Fibroblast of upper back skin (primary cell): ENCODE results near the gene GSE1.

Experiments
- DNase-seq: peaks from one replicate; pipeline ENCODE4 v3.0.0-alpha.2; 2013

The GSE1 gene

DNA sequence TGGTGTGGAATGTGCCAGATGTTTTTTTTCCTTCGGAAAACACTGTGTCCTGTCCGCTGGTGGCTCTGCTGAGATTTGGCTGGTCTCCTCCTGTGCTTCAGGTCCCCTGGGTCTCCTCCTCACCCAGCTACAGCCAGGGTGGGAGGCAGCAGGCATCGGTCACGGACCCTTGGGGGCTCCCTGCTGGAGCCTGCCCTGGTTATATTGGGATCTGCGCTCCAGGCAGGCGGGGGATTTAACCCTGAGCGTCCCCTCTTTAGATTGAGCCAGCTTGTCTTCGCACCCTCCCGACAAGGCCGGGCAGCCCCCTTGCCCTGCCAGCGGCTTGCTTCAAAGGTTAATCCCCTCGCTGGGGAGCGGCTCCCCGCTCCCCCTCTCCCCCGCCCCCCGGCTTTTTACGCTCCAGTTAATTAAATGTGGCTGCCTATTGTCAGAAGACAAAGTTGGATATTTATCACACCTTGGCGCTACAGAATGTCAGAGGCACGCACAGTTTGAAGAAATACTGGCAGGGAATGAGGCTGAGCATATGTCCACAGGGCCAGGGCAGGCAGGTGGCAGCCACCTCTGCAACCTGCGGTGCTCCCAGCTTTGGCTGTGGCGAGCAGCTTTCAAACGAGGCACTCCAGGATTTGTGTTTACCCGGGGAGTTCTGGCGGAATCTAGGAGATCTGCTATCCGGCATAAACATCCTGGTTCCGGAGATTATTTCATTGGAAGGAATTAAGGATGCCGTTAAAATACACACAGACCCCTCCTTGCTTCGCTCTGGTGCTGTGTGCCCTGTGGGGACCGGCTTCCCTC lies 38.2 kb upstream of the GSE1 start:
- no peak for DNase-seq

DNA sequence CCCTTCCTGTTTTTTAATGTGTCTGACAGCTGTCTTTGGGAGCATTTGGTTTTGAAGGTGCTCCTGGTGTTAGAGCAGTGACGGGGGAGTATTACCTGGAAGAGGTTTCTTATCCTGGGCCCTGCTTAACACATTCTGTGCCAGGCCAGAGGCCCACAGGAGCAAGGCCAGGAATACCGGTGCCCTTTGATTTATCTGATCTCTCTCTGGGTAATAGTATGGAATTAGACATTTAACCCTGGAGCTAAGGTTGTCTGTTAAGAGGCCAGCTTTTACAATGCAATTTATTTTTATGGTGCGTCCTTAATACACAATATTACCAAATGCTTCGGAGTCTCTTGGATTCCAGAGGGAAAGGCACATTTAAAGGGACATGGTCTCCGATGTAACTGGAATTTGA lies 37.2 kb upstream of the GSE1 start:
- no peak for DNase-seq

DNA sequence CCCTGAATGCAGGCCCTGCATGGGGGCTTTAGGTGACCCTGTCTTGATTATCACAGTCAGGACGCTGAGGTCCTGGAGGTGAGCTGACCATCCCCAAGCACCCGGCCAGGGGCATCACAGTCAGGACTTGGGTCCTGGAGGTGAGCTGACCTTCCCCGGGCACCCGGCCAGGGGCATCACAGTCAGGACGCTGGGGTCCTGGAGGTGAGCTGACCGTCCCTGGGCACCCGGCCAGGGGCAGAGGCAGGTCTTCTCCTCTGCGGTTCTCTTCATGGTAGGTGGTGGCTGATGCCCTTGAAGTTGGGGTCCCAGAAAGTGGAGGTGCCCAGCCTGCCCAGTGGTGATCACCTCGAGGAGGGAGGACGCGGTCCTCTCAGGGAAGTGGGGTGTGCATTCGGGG lies 36.2 kb upstream of the GSE1 start:
- no peak for DNase-seq

DNA sequence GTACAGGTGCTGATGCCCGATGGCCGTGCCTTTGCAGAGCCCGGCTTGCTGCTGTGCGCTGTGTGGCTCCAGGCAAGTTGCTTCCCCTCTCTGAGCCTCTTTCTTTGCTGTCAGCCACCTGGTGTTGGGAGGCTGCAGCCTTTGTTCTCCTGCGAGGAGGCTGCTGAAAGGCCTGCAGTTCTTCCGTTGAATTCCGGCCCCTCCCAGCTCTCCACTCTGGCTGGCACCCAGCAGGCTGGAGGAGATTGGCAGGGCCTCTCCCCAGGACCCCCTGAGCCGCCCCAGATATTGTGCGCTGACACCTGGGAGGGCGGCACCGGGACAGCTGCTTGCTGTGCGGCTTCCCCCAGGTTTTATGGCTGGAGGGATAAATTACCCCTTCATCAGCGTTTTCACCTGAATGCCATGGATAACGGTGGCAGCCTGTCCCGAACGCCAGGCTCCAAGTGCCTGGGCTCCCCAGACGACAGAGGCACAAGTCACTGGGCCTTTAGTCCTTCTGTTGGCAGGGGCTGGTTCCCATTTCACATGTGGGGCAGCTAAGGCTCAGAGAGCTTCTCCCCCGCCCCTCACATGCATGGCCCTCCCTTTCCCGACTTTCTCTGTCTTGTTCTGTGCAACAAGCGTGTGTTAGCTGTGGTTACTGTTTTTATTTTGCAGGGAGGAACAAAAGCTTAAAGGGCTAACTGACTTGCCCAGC lies 35.1 kb upstream of the GSE1 start:
- DNase-seq = no peak

DNA sequence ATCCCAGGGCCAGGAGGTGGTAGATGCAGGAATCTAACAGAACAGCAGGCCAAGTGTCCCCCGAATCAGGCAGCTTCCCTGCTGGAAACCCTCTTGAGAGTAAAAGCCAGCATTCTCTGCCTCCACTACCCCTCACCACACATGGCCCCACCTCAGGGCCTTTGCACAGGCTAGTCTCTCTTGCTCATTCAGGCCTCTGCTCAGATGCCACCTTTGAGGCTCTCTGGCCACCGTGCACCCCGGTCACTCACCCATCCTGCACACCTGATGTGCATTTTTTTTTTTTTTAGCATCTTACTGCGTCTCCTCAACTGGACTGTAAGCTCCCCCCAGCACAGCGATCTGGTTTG lies 34.5 kb upstream of the GSE1 start:
- DNase-seq = no peak

DNA sequence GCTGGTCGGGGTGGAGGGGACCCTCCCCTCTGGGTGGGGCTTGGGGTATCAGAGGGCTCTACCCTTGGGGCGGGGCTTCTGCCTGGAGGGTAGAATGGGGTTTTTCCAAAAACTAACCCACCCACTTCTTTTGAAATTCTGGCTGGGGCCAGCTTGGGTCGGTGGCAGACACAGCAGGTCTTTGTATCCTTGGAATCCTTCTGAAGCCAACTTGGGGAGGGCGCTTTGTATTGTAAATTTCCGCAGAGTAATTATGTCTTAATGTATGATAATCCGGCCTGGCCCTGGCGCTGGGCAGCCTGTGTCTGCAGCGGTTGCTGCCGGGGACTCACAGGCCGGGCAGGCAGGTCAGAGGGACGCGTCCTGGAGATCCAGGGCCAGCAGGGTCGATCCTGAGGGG lies 33.9 kb upstream of the GSE1 start:
- DNase-seq = no peak

DNA sequence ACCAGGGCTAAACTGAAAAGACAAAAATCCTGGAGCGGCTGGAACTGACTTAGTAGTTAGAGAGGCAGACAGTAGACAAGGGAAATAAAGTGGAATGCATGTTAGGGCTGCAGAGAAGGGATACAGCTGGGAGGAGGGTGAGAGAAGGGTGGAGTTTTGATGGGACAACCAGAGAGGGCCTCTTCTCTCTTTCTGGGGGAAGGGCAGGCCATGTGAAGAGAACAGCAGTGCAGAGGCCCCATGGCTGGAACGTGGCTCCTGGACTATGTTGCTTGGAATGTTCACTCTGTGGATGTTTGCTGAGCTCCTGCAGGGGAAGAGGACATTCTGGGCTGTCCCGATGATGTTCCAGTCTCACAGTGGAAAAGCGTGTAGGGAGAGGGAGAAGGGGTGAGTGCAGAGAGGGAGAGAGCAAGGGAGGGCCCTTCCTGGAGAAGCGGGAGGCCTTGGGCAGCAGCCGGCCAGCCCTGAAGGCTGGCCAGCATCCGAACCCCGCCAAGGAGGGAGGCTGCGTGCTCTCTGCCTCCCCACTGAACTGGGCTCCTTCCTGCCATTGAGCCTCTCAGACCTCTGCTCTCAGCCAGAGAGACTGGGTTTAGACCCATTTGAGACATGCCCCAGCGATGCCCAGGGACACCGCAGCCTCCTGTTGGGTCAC lies 33.1 kb upstream of the GSE1 start:
- peak; percentile 57 for DNase-seq

DNA sequence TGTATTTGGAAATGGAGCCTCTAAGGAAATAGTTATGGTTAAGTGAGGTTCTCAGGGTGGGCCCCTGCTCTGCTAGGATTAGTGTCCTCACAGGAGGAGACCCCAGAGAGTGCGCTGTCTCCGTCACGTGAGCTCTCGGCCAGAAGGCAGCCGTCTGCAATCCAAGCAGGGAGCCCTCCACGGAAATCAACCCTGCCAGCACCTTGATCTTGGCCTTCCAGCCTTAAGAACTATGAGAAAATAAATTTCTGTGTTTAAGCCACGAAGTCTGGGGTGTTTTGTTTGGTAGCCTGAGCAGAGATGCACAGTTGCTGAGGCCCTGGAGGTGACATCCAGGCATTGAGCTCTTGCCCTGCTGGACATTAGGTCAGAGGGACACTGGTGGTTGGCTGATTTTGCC lies 32.4 kb upstream of the GSE1 start:
- no peak for DNase-seq

DNA sequence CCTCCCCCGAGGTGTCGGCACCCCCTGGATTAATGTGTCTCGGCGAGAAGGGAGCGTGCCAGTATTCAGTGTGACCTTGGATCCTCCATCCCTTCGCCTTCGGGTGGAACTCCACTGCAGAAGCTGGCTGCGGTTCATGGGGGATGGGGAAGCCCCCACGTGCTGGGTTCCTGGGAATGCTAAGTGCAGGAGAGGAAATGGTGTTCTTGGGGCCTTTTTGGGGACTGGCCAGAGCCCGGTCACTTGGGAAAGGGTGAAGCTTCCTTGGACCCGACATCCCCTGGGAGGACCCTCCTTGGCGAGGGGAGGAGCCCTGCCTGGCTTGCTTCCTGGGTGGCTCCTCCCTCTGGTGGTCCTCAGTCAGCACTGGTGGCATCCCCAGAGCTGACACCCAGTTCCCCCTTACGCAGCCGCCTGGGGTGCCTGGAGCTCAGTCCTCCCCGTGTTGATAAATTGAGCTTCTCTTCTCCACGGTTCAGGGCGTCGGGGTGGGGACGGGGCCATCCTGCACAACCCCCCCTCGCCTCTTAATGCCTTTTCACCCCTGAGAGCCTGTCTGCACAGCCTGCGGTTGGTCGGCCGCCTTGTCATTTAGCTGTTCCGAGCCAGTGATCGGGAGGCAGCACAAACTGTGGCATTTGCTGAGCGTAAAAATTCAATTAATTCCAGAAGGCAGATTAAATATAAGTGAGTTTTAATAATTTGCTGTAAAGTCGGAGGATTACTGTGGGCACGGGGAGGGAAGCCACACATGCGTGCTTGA lies 30.7 kb upstream of the GSE1 start:
- peak; percentile 68 for DNase-seq

DNA sequence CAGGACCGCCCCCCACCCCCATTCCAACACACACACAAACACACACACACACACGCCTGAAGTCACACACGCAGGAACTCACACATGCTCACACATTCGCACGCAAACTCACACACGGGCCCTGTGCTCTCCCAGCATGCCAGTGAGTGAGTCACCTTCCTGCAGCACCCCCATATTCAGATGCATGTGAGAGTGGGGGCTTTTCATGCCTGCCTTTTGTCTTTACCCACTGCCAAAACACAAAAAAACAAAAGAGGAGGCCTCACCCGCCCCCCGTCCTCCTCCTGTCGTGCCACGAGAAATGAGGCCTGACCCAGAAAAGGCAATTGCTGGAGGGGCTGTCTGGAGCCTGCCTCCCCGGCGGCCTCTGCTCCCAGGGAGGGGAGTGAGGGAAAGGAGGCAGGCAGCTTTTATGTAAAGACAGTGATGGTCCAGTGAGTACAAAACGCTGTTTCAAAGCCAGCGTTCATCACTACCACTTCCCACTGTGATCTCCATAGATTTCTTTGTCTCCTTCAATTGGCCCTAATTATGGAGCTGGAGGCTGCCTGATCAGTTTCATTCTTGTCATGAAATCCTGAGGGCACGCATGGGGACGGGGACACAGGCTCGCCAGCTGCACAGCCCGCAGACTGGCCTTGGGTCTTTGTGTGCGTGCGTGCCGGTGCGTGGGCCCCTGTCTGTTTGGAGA lies 29.5 kb upstream of the GSE1 start:
- DNase-seq = peak; percentile 95

DNA sequence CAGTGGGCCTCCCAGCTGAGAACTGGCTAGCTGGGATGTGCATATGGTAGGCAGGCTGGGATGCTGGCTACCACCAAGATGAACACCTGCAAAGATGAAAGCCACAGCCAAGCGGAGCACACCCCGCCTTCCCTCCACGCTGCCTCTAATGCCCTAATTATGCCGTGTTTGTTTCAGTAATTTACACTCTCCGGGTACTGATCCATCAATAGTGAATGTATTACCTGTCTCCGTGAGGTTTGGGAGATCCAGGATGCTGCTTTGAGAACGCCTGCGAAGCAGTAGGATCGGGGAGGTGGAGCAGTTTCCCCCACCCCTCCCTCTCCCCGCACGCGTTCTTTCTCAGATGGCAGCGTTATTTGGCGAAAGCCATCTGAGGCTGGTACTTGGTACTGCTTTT lies 28.9 kb upstream of the GSE1 start:
- no peak for DNase-seq

DNA sequence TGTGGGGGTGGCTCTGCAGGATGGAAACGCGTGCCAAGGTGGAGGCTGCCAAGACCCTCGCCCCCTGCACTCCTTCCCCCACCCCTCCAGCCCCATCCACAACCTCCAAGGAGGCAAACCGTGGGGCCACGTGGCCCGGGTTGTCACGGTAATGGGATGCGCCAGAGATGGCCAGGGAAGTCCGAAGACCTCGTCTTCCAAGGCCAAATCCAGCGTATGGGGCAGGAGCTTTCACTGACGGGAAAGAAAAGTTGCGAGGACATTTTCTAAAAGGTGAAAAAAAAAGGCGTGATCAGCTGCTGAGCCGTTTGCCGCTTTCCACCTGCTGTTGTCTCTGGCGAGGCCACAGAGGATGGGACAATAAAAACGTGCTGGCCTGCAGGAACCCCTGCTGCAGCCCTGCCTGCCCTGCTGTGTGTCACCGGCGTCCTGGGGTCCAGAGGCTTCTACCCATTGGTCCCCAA lies 28.3 kb upstream of the GSE1 start:
- no peak for DNase-seq

DNA sequence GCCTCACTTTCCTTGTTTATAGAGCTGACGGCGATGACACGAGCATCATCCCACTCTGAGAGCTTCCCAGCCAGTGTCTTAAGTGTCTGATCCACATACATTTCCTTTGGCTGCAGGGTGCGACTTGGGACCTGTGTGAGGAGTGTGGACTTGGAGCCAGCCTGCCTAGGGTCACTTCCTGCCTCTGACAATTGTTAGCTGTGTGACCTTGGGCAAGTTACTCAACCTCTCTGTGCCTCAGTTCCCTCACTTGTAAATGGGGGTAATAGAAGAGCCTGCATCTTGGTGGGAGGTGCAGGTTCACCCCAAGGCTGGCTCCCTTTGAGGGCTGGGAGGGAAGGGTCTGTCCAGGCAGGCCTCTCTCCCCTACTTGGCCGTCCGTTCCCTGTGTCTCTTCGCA lies 27.4 kb upstream of the GSE1 start:
- DNase-seq = no peak

DNA sequence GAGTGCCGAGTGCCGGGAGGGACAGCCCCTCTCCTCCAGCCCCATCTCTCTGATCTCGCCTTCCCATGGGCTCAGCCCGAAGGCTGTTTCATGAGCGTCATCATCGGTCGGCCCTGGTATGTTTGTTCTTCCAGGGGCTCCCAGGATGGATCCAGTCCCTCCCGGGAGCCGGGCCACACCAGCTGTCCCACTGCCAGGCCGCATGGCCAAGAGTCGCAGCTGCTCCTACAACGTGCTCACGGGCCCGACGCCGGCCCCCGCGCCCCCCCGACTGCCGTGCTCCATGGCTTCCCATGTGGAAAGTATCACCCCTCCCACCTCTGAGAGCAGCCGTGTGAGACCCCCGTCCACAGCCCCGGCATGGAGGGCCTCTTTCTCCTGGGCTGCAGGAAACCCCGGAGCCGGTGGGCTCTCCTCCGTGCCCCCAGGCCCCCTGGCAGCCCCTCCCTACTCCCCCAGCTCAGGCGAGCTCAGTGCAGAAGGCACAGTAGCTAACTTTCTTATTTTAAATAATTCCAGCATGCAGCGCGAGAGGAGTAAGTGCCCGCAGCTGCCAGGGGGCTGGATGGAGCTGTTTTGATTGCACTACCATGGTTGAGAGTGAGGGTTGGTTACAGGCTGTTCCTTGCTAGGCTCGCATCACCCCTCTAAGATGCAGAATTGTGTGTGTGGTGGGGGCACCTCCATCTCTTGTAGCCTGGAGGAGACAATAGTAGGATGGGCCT lies 26.6 kb upstream of the GSE1 start:
- DNase-seq = peak; percentile 63

DNA sequence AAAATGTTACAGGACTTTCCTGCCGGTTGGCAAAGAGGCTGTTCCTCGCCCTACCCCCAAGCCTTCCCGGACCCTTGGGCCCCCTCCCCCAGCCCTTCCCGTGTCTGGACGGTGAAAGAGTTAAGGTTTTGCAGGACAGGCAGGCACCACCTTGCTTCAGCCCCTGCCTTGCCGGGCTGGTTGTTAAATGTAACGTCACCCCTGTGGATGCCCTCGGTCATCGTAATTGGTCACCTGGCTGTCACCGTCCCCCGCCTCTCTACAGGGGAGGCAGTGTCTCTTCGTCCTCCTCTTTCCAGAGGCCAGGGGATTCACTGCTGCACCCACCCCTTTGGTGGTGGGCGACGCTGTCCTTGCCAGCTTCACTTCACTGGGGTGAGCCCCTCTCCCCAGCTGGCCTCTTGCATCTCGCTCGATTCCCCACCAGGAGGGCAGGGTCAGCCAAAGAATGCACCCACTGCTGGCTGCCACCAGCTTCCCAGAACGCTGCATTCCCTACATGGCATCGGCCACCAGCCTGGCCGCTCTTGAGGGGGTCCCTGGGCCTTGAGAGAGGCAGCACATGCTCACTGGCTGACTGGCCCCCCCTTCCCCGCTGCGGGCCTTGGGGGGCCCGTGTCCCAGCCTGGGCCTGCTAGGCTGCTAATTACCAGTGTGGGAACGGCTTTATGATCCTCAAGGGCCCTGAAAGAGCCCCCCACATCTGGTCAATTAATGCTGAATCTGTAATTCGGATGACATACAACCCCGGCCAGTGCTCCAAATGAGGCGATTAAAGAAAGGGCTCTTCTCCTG lies 25.2 kb upstream of the GSE1 start:
- DNase-seq = no peak

DNA sequence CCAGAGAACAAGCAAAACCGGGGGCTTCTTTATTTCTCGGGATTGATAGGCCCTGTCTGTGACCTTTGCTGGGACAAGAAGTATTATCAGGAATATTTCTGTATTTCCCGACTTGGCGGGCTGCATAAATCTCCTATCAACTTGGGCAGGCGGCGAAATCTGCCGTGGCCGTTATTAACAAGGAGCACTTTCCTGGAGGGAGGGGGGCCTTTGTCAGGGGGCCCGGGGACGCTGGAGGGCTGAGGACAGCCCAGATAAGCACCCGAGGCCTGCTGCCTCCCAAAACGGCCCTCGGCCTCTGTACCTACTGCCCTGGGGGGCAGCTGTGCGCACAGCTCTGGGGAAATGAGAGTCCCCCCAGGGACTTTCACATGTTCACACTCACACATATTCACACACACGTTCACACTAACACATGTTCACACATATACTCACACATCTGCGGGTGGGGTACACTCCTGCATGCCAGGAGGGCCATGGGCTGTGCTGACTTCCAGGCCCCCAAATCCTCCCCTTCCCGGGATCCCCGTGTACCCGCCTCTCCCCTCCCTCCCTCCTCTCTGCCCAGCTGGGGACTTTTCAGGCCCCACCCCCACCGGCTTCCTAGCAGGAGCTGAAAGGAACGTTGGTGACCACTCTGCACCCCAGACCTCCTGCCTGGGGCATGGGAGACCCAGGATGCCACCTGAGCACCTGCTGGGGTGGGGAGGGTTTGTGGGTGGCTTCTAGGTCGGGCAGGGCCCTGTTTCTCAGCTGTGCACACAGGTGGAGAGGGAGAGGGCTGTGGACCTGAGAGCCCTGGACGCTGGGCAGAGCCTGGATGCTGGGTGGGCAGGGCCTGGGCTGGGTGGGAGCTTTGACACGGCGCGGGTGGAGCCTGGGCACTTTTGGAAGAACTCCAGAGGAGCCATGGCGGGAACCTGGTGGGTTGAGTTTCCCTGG lies 24.3 kb upstream of the GSE1 start:
- DNase-seq = no peak

DNA sequence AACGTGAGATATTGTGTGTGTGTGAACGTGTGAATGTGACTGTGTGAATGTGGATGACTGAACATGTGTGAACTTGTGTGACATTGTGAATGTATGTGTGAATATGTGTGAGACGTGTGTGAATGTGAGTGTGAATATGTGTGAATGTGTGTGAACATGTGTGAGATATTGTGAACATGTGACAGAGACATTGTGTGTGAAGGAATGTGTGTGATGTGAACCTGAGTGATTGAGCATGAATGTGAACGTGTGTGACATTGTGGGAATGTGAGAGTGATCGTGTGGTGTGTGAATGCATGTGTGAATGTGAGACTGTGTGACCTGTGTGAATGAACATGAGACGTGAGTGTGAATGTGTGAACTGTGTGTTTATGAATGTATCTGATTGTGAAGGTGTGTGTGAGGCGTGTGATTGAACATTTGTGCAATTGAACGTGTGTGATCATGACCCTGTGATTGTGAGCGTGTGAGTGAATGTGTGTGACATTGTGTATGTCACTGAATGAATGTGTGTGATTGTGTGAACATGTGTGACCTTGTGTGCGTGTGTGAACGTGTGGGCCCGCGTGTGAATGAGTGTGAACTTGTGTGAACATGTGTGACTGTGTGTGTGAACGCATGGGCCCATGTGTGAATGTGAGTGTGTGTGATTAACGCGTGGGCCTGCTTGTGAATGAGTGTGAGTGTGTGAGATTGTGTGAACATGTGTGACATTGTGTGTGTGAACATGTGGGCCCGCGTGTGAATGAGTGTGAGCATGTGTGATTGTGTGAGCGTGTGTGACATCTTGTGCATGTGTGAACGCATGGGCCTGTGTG lies 23.2 kb upstream of the GSE1 start:
- no peak for DNase-seq

DNA sequence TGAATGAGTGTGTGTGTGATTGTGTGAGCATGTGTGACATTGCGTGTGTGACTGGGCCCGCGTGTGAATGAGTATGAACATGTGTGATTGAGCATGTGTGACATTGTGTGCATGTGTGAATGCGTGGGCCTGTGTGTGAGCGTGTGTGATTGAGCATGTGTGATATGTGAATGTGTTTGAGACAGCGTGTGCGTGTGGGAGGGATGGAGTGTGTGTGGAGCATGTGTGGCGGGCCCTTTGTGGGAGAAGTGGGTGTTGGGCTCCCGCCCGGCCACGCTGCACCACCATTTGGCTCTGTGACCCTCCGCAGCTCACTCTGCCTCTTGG lies 22.7 kb upstream of the GSE1 start:
- no peak for DNase-seq

DNA sequence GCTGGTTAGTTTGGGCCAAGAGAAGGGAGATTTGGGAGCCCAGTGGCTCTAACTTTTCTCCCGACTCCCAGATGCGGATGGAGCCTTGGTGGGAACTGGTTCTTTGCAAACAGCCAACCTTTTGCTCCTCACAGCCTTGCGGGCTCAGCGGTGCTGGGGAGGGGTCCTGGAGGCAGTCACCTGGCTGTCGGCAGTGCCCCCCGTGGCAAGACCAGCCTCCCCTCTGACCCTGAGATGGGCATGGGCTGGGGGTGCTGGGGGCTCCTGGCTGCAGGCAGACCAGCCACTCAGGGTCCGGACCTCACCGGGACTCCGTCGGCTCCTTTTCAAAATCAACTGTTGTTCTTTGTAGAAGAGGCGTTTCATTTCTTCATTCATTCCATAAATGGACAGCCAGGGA lies 21.7 kb upstream of the GSE1 start:
- DNase-seq = no peak
